Measurements from ENCODE around the gene AGO4. TPM values are rescaled to one million over a fixed set of nuclear protein-coding genes. Genes with fewer than 3 reads are reported as not detected.
"Not testable (repeated sequence)": the region's sequence is repeated elsewhere in the genome, so short reads cannot be mapped to it uniquely, and the experiment has no call there.

The AGO4 gene
- total RNA-seq, 4 donors from 2014 or later, result 10.8 to 23.6 (median 17.7) TPM

DNA sequence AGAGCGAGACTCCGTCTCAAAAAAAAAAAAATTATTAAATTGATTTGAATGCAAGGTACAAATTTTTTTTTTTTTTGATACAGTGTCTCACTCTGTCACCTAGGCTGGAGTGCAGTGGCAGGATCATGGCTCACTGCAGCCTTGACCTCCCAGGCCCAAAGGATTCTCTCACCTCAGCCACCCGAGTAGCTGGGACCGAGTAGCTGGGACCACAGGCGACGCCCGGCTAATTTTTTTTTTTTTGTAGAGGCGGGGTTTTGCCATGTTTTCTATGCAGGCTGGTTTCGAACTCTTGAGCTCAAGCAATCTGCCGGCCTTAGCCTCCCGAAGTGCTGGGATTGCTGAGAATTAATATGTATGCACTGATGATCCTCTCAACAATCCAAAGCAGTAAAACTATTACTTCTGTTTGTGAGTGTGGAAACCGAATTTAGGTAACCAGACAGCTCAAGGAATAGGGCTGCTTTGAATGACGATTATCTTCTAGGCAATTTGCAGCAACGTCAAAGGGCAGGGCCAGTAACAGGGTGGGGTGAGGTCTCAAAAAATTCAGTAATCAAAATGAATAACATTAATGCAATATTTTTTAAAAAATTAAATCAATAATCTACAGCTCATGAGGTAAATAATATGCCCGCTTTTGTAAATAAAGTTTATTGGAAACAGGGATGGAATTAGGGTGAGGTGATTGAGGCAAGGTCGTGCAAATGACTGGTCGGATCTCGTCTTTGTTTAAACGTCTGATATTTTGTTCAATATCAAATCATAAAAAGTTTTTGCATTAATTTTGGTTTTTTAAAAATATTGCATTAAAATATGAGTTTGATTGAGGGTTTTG is 39.2 kb upstream of the AGO4 start:
- Histone ChIP-seq H3K27me3 (no peaks in the 10 kb centered on the region), H3K4me1 (no peaks in the 10 kb centered on the region), H3K9me3 (no peaks in the 10 kb centered on the region), H3K36me3 (no peaks in the 10 kb centered on the region), H3K4me3 (peak overlapping the region; percentile 42 to 56), H3K27ac (peak overlapping the region in 1 of 2 donors; percentile 62)
- intact Hi-C loops (cut with DNase I; ENCODE audit: low total_unique reads), result no loop called here
- TF ChIP-seq POLR2A (IDR thresholded peaks at IDR 0.05), result no peak
- TF ChIP-seq, protein P1, sequence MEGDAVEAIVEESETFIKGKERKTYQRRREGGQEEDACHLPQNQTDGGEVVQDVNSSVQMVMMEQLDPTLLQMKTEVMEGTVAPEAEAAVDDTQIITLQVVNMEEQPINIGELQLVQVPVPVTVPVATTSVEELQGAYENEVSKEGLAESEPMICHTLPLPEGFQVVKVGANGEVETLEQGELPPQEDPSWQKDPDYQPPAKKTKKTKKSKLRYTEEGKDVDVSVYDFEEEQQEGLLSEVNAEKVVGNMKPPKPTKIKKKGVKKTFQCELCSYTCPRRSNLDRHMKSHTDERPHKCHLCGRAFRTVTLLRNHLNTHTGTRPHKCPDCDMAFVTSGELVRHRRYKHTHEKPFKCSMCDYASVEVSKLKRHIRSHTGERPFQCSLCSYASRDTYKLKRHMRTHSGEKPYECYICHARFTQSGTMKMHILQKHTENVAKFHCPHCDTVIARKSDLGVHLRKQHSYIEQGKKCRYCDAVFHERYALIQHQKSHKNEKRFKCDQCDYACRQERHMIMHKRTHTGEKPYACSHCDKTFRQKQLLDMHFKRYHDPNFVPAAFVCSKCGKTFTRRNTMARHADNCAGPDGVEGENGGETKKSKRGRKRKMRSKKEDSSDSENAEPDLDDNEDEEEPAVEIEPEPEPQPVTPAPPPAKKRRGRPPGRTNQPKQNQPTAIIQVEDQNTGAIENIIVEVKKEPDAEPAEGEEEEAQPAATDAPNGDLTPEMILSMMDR (IDR thresholded peaks at IDR 0.05), result no peak
- DNase-seq, result no peak

DNA sequence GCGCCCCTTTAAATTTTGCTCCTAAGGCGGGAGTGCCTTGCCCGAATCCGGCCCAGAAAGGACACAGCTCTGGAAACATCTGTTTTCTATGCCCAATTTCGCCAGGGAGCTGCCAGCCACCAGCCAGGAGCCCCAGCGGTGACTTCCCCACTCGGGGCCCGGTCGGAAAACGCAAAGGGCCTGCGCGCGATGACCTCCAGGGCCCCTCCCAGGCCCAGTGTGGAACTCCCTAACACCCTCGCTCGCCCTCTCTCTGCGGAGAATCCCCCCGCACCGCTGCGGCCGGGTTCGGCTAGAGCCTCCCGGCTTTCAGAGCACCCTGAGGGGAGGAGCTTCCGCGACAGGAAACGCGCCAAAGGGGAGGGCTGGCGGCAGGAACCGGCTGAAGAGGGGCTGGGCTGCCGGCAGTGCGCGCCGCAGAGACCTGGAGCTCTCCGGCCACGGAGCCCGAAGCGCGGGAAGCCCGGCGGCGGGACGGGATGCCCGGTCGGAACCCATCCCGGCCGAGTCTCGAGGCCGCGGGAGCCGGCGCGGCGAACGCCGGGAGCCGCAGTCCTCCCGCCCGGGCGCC is 38.5 kb upstream of the AGO4 start:
- peak overlapping the region in 1 of 2 donors; percentile 62 for H3K27ac ChIP-seq

DNA sequence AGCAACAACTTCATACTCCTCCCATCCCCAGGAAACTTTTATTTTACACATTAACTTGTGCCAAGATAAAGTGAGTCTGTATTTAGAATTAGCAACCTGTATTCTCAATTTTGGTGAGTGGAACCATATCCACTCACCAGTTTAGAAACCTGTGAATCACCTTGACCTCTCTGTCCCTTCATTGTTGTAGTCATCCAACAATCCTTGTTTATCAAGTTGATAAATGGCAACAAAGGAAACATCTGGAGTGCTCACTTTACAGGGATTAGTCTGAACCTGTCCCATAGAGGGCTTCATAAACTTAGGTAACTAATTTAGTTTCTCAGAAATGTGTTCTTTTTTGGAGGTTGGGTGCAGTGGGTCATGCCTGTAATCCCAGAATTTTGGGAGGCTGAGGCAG is 34.1 kb upstream of the AGO4 start:
- Histone ChIP-seq H3K36me3 (no peaks in the 10 kb centered on the region), H3K9me3 (no peaks in the 10 kb centered on the region), H3K27me3 (no peaks in the 10 kb centered on the region), H3K27ac (no peak overlapping the region), H3K4me1 (no peaks in the 10 kb centered on the region), H3K4me3 (no peak overlapping the region)
- TF ChIP-seq, protein P1 (IDR thresholded peaks at IDR 0.05), result no peak
- no peak for TF ChIP-seq POLR2A (IDR thresholded peaks at IDR 0.05)
- no peak for DNase-seq
- intact Hi-C loops (cut with DNase I; ENCODE audit: low total_unique reads), result no loop called here

More for the DNA sequence above, 38.5 kb upstream of the AGO4 start:
- no peaks in the 10 kb centered on the region for H3K4me1 ChIP-seq
- intact Hi-C loops (cut with DNase I; ENCODE audit: low total_unique reads), result no loop called here
- no peaks in the 10 kb centered on the region for H3K27me3 ChIP-seq
- no peaks in the 10 kb centered on the region for H3K9me3 ChIP-seq
- H3K4me3 ChIP-seq, result peak overlapping the region; percentile 42 to 56
- peak; percentile 59 to 71 for DNase-seq
- TF ChIP-seq, protein P1 (IDR thresholded peaks at IDR 0.05), result peak in 1 of 4 experiments; percentile 27
- no peak for TF ChIP-seq POLR2A (IDR thresholded peaks at IDR 0.05)
- no peaks in the 10 kb centered on the region for H3K36me3 ChIP-seq

DNA sequence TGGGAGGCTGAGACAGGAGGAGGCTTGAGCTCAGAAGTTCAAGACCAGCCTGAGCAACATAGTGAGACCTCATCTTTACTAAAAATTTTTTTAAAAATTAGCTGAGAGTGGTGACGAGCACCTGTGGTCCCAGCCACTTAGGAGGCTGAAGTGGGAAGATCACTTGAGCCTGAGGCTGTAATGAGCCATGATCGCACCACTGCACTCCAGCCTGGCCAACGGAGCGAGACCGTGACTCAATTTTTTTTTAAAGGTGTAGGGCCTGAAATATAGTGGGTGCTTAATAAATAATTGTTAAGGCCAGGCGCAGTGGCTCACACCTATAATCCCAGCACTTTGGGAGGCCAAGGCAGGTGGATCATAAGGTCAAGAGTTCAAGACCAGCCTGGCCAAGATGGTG is 31.6 kb upstream of the AGO4 start:
- not testable (repeated sequence) for DNase-seq, H3K27ac ChIP-seq

DNA sequence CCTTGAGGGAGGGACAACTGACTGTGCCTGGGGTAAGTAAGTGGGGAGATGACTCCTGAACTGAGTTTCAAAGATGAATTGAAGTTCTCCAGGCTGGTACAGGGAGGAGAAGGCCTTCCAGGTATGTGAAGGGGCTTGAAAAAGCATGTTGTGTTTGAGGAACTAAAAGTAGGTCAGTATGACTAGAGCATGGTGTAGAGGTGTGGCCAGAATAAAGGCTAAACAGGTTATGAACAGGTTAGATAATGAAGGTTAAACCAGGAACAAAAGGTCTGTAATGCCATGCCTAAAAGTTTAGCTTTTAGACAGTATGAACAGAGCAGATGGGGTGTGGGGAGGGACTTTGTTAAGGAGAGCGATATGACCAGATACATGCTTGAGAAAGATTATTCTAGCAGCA is 30.7 kb upstream of the AGO4 start:
- no peak overlapping the region for H3K27ac ChIP-seq
- H3K4me3 ChIP-seq, result no peak overlapping the region
- TF ChIP-seq, protein P1 (IDR thresholded peaks at IDR 0.05), result no peak
- TF ChIP-seq POLR2A (IDR thresholded peaks at IDR 0.05), result no peak
- no peaks in the 10 kb centered on the region for H3K9me3 ChIP-seq
- H3K27me3 ChIP-seq, result no peaks in the 10 kb centered on the region
- DNase-seq, result no peak
- no peaks in the 10 kb centered on the region for H3K36me3 ChIP-seq
- no peaks in the 10 kb centered on the region for H3K4me1 ChIP-seq
- intact Hi-C loops (cut with DNase I; ENCODE audit: low total_unique reads), result no loop called here

More for the DNA sequence above, 31.6 kb upstream of the AGO4 start:
- H3K36me3 ChIP-seq; H3K9me3 ChIP-seq; H3K27me3 ChIP-seq; H3K4me1 ChIP-seq; H3K4me3 ChIP-seq; intact Hi-C loops (cut with DNase I; ENCODE audit: low total_unique reads): not testable (repeated sequence)

All from uterus (tissue), 4 donors.